ENCODE results near the gene PDE8B.

The PDE8B gene, protein sequence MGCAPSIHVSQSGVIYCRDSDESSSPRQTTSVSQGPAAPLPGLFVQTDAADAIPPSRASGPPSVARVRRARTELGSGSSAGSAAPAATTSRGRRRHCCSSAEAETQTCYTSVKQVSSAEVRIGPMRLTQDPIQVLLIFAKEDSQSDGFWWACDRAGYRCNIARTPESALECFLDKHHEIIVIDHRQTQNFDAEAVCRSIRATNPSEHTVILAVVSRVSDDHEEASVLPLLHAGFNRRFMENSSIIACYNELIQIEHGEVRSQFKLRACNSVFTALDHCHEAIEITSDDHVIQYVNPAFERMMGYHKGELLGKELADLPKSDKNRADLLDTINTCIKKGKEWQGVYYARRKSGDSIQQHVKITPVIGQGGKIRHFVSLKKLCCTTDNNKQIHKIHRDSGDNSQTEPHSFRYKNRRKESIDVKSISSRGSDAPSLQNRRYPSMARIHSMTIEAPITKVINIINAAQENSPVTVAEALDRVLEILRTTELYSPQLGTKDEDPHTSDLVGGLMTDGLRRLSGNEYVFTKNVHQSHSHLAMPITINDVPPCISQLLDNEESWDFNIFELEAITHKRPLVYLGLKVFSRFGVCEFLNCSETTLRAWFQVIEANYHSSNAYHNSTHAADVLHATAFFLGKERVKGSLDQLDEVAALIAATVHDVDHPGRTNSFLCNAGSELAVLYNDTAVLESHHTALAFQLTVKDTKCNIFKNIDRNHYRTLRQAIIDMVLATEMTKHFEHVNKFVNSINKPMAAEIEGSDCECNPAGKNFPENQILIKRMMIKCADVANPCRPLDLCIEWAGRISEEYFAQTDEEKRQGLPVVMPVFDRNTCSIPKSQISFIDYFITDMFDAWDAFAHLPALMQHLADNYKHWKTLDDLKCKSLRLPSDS

GRCh38 chr5:77210091-77210963 is at the start of gene PDE8B:
Gene PDE8B, plus strand, starts transcription at chr5:77210680. Its CDS starts 246 bp downstream, at chr5:77210926.
- DNase-seq (ENCODE audit: low read depth): no peak

DNA sequence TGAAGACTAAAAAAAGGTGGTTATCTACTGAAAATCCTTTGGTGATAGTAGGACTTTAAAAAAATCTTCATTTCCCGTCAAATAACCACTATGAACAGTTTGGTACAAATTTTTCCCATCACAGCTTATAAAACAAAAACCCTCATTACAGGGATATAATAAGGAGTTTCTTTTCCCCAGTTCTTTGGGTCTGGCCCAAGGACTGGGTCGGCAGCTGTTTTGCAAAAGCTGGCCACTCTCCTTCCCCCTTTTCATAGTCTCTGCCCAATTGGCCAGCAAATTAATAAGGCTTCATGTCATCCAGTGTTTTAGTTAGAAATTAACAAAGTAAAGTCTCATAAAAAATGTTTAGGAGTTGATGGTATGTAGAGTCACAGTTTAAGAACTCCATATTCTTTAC is 47.0 kb upstream of the PDE8B start:
- DNase-seq (ENCODE audit: low read depth): no peak

DNA sequence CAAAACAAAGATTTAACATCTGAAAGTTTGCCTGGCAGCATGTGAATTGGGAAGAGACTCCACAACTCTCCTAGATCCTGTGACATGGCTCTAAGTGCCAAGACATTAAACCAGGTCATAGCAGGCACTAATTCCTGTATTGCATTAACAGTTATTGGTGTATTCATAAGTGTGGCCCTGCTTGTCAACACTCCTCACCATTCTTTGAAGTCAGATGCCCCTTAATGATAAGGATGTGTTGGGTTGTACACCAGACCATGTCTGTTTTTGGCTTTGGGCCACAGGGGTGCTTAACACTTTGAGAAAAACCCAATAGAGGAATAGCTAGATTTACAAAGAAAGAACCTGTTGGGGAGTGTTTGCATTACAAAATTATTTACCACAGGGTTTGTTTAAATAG is 43.4 kb upstream of the PDE8B start:
- DNase-seq (ENCODE audit: low read depth): no peak

DNA sequence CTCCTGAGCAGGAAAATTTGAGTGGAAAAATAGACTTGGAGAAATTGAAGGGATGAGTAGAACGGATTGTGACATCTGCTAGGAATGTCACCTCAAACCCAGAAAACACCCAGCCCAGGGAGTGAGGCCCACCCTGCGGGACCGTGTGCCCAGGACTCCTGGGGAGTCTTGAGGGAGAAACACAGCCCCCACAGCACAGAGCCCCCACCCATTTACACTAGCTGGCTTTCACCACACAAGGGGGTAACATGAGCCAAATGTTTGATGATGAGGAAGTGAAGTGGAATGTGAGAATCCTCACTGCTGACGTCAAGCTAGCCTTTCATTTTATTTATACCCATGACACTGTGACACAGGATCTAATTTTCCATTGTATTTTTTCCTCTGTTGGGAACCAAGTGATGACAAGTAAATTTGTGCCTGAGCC is 42.8 kb upstream of the PDE8B start:
- peak; percentile 65 for DNase-seq (ENCODE audit: low read depth)

DNA sequence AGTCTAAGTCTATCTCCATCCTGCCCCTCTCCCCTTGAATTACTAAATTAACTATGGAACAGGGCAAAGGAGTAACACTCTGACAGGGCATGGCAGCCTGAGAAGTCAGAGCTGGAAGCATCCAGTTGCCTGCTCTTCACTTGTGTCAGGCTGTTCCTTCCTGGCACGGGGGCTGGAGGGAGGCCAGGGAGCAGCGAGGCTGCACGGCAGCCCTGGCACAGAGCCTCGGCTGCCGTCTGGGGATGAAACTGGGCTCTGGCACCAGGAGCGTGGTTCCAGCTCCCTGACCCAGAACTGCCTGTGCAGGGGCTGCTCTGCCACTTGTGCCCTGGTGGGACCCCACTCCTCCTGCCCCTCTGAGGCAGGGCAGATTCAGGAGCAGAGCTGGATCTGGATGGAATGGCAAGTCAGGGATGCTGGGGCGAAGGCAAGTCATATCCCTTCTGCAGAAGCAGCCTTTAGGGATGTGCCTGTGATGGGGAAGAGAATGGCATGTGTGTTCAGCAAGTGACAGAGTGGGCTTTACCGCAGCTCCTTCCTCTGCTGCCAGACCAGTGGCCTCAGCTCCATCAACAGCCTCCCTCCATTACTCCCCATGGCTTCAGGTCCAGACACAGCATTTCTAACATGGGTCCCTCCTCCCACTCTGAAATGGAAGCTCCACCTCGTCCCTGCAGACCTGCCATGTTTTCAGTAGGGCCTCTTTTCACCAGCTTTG is 42.2 kb upstream of the PDE8B start:
- DNase-seq (ENCODE audit: low read depth): no peak

- no peak for DNase-seq (ENCODE audit: low read depth)
Measured at GRCh38 chr5:77168879-77169244, 41.6 kb upstream of the PDE8B start.

DNA sequence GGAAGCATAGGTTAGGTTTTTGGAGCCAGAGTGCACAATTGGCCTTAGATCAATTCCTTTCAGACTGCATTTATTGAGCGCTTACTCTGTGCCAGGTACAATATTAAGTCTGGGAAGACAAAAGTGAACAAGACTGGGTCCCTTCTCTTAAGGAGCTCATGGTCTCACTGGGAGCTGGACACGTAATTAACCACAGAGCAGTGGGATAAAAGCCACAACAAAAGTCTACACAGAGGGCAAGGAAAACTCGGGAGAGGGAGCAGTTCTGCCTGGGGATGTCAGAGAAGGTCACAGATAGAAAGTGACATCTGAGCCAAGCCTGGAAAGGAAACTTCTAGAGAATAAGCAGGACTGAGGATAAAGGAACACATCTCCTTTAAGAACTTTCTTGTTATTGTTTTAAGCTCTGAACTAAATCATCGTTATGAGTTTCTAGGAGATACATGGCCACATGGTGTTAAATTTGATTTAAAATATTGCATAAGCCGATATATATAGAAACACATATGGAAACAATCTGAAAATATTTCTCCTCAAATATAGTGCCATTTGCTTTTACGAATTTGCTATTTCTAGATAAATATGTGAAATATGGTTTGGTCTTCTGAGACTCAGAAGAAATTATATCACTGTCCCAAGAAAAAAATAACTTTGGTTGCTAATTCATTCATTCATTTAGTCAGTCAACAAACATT is 40.1 kb upstream of the PDE8B start:
- no peak for DNase-seq (ENCODE audit: low read depth)

DNA sequence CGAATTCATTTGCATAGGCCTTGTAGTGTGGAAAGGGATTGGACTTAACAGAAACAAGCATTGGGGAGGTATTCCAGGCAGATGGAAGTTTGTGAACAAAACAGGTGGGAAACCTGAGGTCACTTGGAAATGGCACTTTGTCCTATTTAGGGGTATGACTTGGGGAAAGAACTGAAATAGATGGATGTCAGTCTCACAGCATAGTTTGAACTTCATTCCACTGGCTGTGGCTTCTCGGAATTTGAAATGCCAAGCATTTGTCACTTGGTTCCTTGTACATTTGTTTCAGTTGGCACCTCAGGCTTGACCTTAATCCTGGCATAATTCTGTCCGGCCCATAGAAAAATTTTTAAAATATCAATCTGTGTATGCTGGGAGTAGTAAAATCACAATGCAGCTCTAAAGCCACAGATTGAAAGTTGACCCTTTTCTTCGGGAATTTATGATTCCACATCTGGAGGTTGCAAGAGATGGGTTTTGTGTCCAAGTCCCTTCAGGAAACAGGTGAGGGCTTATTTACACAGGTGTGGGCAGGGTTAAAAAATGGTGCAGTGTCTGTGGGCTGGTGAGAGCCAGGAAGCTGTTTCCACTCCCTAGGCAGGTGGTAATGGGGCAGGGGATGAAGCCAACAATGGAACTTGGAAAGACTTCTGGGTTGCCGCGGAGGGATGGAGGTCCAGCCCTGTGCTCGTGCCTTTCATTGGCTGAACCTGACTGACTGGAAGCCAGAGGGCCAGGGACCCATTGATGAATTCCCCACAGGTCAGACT is 39.2 kb upstream of the PDE8B start:
- no peak for DNase-seq (ENCODE audit: low read depth)

- DNase-seq (ENCODE audit: low read depth): no peak
Measured at GRCh38 chr5:77172713-77173328, 37.7 kb upstream of the PDE8B start.

DNA sequence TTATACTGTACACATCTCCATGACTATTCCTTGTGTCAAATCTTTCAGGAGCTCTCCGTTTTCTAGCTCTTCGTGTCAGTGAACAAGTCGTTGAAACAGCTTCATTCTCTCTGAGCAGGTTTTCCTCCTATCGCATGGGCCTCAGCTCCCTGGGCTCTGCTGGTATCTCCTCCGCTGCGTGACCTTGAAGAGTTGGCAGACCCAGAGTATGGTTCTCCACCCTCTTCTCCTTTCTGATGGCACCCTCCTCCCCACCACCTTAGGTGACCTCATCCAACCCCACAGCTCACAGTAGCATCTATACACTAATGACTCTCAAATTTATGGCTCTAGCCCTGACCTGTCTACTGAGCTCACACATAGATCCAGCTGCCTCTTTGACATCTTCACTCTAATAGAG is 36.0 kb upstream of the PDE8B start:
- DNase-seq (ENCODE audit: low read depth): no peak

- DNase-seq (ENCODE audit: low read depth): no peak
Measured at GRCh38 chr5:77175231-77175630, 35.2 kb upstream of the PDE8B start.

DNA sequence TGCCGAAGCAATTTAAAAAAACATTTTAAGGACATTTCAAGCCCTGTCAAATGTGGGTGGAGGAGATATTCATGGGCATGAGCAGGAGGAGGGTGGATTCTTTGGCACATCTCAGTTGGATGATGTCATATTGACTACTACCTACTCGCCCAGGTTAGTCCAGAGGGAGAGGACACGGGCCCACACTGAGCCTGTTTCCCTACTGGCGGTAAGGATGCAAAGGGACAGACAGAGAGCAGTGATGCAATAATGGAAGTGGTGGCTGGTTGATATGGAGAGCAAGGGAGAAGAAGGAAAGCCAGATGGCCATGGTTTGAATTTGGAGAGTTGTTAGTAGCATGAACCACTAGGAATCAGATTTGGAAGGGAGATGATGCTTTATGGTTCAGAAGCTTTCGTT is 34.1 kb upstream of the PDE8B start:
- no peak for DNase-seq (ENCODE audit: low read depth)

- no peak for DNase-seq (ENCODE audit: low read depth)
Measured at GRCh38 chr5:77177576-77177975, 32.9 kb upstream of the PDE8B start.

- no peak for DNase-seq (ENCODE audit: low read depth)
Measured at GRCh38 chr5:77180167-77181081, 30.1 kb upstream of the PDE8B start.

DNA sequence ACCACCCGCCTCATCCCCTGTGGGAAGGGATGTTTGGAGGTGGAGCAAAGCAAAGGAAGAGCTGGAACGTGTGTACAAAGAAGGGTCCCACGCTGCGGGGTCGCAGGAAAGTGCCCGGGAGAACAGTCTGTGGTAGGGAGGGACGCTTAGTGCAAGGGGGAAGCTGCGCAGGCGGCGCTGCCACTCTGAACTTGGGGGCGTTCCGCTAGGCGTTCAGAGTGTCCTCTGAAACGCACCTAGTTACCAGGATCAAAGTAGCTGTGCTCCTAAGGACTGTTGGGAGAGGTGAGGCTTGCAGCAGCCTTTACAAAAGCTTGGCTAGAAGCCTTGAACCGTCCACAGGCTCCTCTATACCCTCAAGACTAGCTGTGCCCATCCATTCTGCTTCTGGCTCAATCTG is 29.3 kb upstream of the PDE8B start:
- no peak for DNase-seq (ENCODE audit: low read depth)

GRCh38 chr5:77181596-77182304 is 28.7 kb upstream of the PDE8B start:
- no peak for DNase-seq (ENCODE audit: low read depth)

- no peak for DNase-seq (ENCODE audit: low read depth)
Measured at GRCh38 chr5:77182367-77182766, 28.1 kb upstream of the PDE8B start.
